Measurements from ENCODE around the gene ERGIC2. TPM values are rescaled to one million over a fixed set of nuclear protein-coding genes. Genes with fewer than 3 reads are reported as not detected.
A peak's percentile ranks its signal among the peaks of the same experiment; 100 is the strongest.

The ERGIC2 gene, protein sequence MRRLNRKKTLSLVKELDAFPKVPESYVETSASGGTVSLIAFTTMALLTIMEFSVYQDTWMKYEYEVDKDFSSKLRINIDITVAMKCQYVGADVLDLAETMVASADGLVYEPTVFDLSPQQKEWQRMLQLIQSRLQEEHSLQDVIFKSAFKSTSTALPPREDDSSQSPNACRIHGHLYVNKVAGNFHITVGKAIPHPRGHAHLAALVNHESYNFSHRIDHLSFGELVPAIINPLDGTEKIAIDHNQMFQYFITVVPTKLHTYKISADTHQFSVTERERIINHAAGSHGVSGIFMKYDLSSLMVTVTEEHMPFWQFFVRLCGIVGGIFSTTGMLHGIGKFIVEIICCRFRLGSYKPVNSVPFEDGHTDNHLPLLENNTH
- total RNA-seq = 69.0 TPM
- polyA plus RNA-seq = 53.8 TPM
- long read RNA-seq, donor 1, full-length matches to known transcripts = 4 of 4 reads
- long read RNA-seq, donor 1, partial matches to known transcripts = 0 of 4 reads
- long read RNA-seq, donor 1, other reads (novel, unspliced or antisense) = 0 of 4 reads
- long read RNA-seq, donor 2 = 0 reads
- long read RNA-seq, donor 3, full-length matches to known transcripts = 28 of 34 reads
- long read RNA-seq, donor 3, partial matches to known transcripts = 6 of 34 reads
- long read RNA-seq, donor 3, other reads (novel, unspliced or antisense) = 0 of 34 reads
- long read RNA-seq, donor 4, full-length matches to known transcripts = 5 of 5 reads
- long read RNA-seq, donor 4, partial matches to known transcripts = 0 of 5 reads
- long read RNA-seq, donor 4, other reads (novel, unspliced or antisense) = 0 of 5 reads
- long read RNA-seq, donor 5, full-length matches to known transcripts = 33 of 43 reads
- long read RNA-seq, donor 5, partial matches to known transcripts = 10 of 43 reads
- long read RNA-seq, donor 5, other reads (novel, unspliced or antisense) = 0 of 43 reads
- long read RNA-seq, donor 6, full-length matches to known transcripts = 18 of 18 reads
- long read RNA-seq, donor 6, partial matches to known transcripts = 0 of 18 reads
- long read RNA-seq, donor 6, other reads (novel, unspliced or antisense) = 0 of 18 reads
- long read RNA-seq, donor 7, full-length matches to known transcripts = 20 of 20 reads
- long read RNA-seq, donor 7, partial matches to known transcripts = 0 of 20 reads
- long read RNA-seq, donor 7, other reads (novel, unspliced or antisense) = 0 of 20 reads
- long read RNA-seq, donor 8, full-length matches to known transcripts = 7 of 7 reads
- long read RNA-seq, donor 8, partial matches to known transcripts = 0 of 7 reads
- long read RNA-seq, donor 8, other reads (novel, unspliced or antisense) = 0 of 7 reads
- long read RNA-seq, donor 9, full-length matches to known transcripts = 12 of 12 reads
- long read RNA-seq, donor 9, partial matches to known transcripts = 0 of 12 reads
- long read RNA-seq, donor 9, other reads (novel, unspliced or antisense) = 0 of 12 reads
- long read RNA-seq, donor 10, full-length matches to known transcripts = 9 of 9 reads
- long read RNA-seq, donor 10, partial matches to known transcripts = 0 of 9 reads
- long read RNA-seq, donor 10, other reads (novel, unspliced or antisense) = 0 of 9 reads

DNA sequence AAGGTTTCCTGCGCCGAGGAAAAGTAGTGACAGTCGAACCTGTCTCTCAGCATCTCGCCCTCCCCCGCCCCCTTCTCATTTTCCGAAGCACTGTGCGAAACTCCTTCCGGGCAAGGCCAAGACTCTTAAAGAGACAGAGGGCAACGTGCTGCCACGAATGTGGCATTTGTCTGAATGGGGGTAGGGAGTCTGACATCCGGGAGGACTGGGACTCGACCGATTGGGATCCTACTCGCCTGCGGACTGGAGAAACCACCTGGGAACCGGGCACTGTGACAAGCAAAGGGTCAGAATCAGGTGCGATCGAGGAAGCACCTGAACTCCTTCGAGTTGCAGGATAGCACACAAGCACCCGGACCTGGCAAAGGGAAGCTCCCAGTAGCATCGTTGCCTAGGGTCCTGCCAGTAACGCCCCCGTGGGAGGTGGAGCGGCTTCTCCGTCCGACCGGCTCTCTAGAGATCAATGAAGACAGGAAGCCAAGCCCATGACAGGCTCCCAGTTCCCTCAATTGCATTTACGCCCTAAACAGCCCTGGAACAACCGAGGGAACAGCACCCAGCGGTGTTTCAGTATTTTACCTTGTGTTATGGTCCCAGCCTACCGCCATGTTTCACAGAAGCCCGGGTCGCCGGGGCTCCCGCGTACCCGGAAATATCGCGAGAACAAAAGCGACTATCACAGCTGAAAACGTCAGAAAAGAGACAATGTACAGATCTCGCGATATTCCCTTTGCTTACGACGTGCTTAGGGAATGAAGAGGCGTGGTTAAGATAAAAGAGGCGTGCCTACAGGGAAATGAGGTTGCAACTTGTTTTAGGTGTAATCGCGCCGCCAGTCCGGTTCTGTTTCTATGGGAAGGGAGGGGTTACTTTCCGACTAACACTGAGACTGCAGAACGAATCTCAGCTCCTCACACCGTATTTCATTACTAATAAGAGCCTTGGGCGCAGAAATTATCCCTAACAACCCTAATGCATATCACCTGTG is at the start of gene ERGIC2:
ERGIC2 (minus strand) TSS at position 637 of the 988 bp plus-strand sequence. CDS start 9,539 bp downstream, outside the sequence.
- H3K27ac ChIP-seq (ENCODE audit: low read depth in 1 of 2, low read length in 1 of 2) = peak within 1 kb of the TSS; percentile 98 to 99
- no peaks in the 10 kb centered on the region for H3K27me3 ChIP-seq (ENCODE audit: control insufficient read depth in 2 of 2, insufficient read depth in 1 of 2, low read length in 1 of 2)
- peaks cover 4 to 6% of the 10 kb centered on the region in 2 donors for H3K4me1 ChIP-seq (ENCODE audit: control insufficient read depth in 2 of 2, insufficient read depth in 2 of 2, low read length in 2 of 2)
- H3K4me3 ChIP-seq (ENCODE audit: low read length in 2 of 2) = peak within 1 kb of the TSS; percentile 98 to 99
- H3K36me3 ChIP-seq (ENCODE audit: control insufficient read depth in 2 of 2, insufficient read depth in 2 of 2, low read length in 1 of 2) = peaks cover 3 to 14% of the 10 kb centered on the region in 2 donors
- under 1% methylated on average over 55 of the region's 55 CpGs for WGBS
- DNase-seq (ENCODE audit: low read depth in 6 of 9, low spot score in 9 of 9) = peak; percentile 93 to 100 (median 98)
- no peaks in the 10 kb centered on the region for H3K9me3 ChIP-seq (ENCODE audit: control insufficient read depth in 2 of 2, insufficient read depth in 1 of 2, low read length in 1 of 2)

DNA sequence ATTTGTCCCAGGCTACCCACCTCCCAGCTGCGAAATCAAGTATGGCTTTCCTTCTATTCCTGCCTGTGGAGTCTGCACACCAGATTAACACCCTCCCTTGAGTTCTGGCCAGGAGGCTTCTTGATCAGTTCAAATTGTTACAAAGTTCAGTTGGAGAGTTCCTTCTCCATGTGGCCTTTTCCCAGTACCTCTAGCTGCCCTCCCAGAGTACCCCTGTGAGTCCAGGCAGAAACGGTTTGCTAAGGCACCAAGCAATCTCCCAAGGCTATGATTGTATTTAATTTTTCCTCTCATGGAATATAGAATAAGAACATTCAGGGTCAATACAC is 49.7 kb upstream of the ERGIC2 start:
- no peak for DNase-seq (ENCODE audit: low read depth in 6 of 9, low spot score in 9 of 9)
- Histone ChIP-seq H3K27ac (ENCODE audit: low read depth in 1 of 2, low read length in 1 of 2) (no peak overlapping the region), H3K9me3 (ENCODE audit: control insufficient read depth in 2 of 2, insufficient read depth in 1 of 2, low read length in 1 of 2) (no peaks in the 10 kb centered on the region), H3K4me3 (ENCODE audit: low read length in 2 of 2) (no peak overlapping the region), H3K4me1 (ENCODE audit: control insufficient read depth in 2 of 2, insufficient read depth in 2 of 2, low read length in 2 of 2) (no peaks in the 10 kb centered on the region), H3K27me3 (ENCODE audit: control insufficient read depth in 2 of 2, insufficient read depth in 1 of 2, low read length in 1 of 2) (no peaks in the 10 kb centered on the region), H3K36me3 (ENCODE audit: control insufficient read depth in 2 of 2, insufficient read depth in 2 of 2, low read length in 1 of 2) (no peaks in the 10 kb centered on the region)
- WGBS = 94% methylated on average over 2 of the region's 2 CpGs

GRCh38 chr12:29429999-29430715 is 49.2 kb upstream of the ERGIC2 start:
- no peaks in the 10 kb centered on the region for H3K4me1 ChIP-seq (ENCODE audit: control insufficient read depth in 2 of 2, insufficient read depth in 2 of 2, low read length in 2 of 2)
- WGBS = 87% methylated on average over 3 of the region's 3 CpGs
- H3K36me3 ChIP-seq (ENCODE audit: control insufficient read depth in 2 of 2, insufficient read depth in 2 of 2, low read length in 1 of 2) = no peaks in the 10 kb centered on the region
- no peaks in the 10 kb centered on the region for H3K27me3 ChIP-seq (ENCODE audit: control insufficient read depth in 2 of 2, insufficient read depth in 1 of 2, low read length in 1 of 2)
- no peaks in the 10 kb centered on the region for H3K9me3 ChIP-seq (ENCODE audit: control insufficient read depth in 2 of 2, insufficient read depth in 1 of 2, low read length in 1 of 2)
- H3K27ac ChIP-seq (ENCODE audit: low read depth in 1 of 2, low read length in 1 of 2) = no peak overlapping the region
- no peak for DNase-seq (ENCODE audit: low read depth in 6 of 9, low spot score in 9 of 9)
- H3K4me3 ChIP-seq (ENCODE audit: low read length in 2 of 2) = no peak overlapping the region

DNA sequence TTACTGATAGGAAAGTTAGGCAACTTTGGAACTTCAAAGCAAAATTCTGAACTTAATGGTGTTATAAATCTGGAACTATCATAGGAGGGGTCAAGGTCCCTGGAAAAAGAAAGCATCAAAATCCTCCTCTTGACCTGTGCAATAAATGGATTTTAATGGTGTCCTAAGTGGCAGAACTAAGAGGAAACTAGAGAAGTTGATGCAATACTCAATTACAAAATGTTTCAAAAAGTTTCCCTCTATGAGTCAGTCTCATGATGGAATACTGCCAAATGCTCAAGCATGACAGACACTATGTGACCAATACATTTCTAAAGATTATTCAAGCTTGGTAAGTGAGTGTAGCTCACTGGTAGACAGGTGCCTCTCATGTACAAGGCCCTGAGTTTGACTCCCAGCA is 47.7 kb upstream of the ERGIC2 start:
- no peak overlapping the region for H3K27ac ChIP-seq (ENCODE audit: low read depth in 1 of 2, low read length in 1 of 2)

DNA sequence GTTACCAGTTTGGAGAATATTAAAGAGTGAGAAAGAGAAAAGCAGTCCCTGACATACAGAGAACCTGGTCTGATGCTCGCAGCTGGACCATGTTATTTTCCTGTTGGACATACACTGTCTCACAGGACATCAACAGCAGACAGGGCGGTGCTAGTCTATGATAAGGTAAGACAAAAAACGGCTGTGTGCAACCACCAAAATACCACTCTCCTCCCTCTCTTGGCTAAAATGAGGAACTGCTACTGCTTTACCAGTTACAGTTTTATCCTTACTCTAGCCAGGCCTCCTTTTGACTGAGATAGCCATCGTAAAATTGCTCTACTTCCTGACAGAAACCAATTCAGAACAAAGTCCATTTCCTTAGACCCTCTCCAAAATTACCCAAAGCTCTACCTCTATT is 47.0 kb upstream of the ERGIC2 start:
- H3K27ac ChIP-seq (ENCODE audit: low read depth in 1 of 2, low read length in 1 of 2) = no peak overlapping the region
- WGBS = 20% methylated on average over 4 of the region's 4 CpGs

More for the DNA sequence above, 47.7 kb upstream of the ERGIC2 start:
- Histone ChIP-seq H3K4me3 (ENCODE audit: low read length in 2 of 2) (no peak overlapping the region), H3K4me1 (ENCODE audit: control insufficient read depth in 2 of 2, insufficient read depth in 2 of 2, low read length in 2 of 2) (no peaks in the 10 kb centered on the region), H3K36me3 (ENCODE audit: control insufficient read depth in 2 of 2, insufficient read depth in 2 of 2, low read length in 1 of 2) (no peaks in the 10 kb centered on the region), H3K9me3 (ENCODE audit: control insufficient read depth in 2 of 2, insufficient read depth in 1 of 2, low read length in 1 of 2) (no peaks in the 10 kb centered on the region), H3K27me3 (ENCODE audit: control insufficient read depth in 2 of 2, insufficient read depth in 1 of 2, low read length in 1 of 2) (no peaks in the 10 kb centered on the region)
- DNase-seq (ENCODE audit: low read depth in 6 of 9, low spot score in 9 of 9) = no peak

GRCh38 chr12:29426498-29426897 is 45.5 kb upstream of the ERGIC2 start:
- no peak overlapping the region for H3K4me3 ChIP-seq (ENCODE audit: low read length in 2 of 2)
- no peaks in the 10 kb centered on the region for H3K36me3 ChIP-seq (ENCODE audit: control insufficient read depth in 2 of 2, insufficient read depth in 2 of 2, low read length in 1 of 2)
- no peak overlapping the region for H3K27ac ChIP-seq (ENCODE audit: low read depth in 1 of 2, low read length in 1 of 2)
- no peak for DNase-seq (ENCODE audit: low read depth in 6 of 9, low spot score in 9 of 9)
- no peaks in the 10 kb centered on the region for H3K9me3 ChIP-seq (ENCODE audit: control insufficient read depth in 2 of 2, insufficient read depth in 1 of 2, low read length in 1 of 2)
- no peaks in the 10 kb centered on the region for H3K4me1 ChIP-seq (ENCODE audit: control insufficient read depth in 2 of 2, insufficient read depth in 2 of 2, low read length in 2 of 2)
- WGBS = 93% methylated on average over 2 of the region's 2 CpGs
- H3K27me3 ChIP-seq (ENCODE audit: control insufficient read depth in 2 of 2, insufficient read depth in 1 of 2, low read length in 1 of 2) = no peaks in the 10 kb centered on the region

More for the DNA sequence above, 47.0 kb upstream of the ERGIC2 start:
- no peaks in the 10 kb centered on the region for H3K9me3 ChIP-seq (ENCODE audit: control insufficient read depth in 2 of 2, insufficient read depth in 1 of 2, low read length in 1 of 2)
- H3K27me3 ChIP-seq (ENCODE audit: control insufficient read depth in 2 of 2, insufficient read depth in 1 of 2, low read length in 1 of 2) = no peaks in the 10 kb centered on the region
- no peak overlapping the region for H3K4me3 ChIP-seq (ENCODE audit: low read length in 2 of 2)
- DNase-seq (ENCODE audit: low read depth in 6 of 9, low spot score in 9 of 9) = peak in 1 of 9 donors; percentile 2
- H3K36me3 ChIP-seq (ENCODE audit: control insufficient read depth in 2 of 2, insufficient read depth in 2 of 2, low read length in 1 of 2) = no peaks in the 10 kb centered on the region
- no peaks in the 10 kb centered on the region for H3K4me1 ChIP-seq (ENCODE audit: control insufficient read depth in 2 of 2, insufficient read depth in 2 of 2, low read length in 2 of 2)

DNA sequence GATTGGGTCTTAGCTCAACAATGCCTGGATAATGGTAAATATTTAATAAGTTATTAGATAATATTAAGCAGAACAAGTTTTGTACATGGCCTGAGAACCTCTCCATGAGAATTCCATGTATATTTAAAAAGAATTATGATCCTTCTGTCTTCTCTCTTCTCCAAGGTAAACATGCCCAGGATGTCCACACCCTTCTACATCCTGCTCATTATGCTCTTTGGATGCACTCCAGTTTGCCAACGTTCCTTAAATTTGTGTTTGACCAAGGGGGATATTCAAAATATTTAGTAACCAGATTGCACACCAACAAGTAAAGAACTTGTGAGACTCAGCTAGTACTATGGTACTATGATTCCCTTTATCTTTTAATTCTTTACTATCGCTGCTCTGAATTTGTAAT is 44.8 kb upstream of the ERGIC2 start:
- H3K27ac ChIP-seq (ENCODE audit: low read depth in 1 of 2, low read length in 1 of 2) = no peak overlapping the region
- no peaks in the 10 kb centered on the region for H3K9me3 ChIP-seq (ENCODE audit: control insufficient read depth in 2 of 2, insufficient read depth in 1 of 2, low read length in 1 of 2)
- 89% methylated on average over 2 of the region's 2 CpGs for WGBS
- H3K4me1 ChIP-seq (ENCODE audit: control insufficient read depth in 2 of 2, insufficient read depth in 2 of 2, low read length in 2 of 2) = no peaks in the 10 kb centered on the region
- H3K27me3 ChIP-seq (ENCODE audit: control insufficient read depth in 2 of 2, insufficient read depth in 1 of 2, low read length in 1 of 2) = no peaks in the 10 kb centered on the region
- no peaks in the 10 kb centered on the region for H3K36me3 ChIP-seq (ENCODE audit: control insufficient read depth in 2 of 2, insufficient read depth in 2 of 2, low read length in 1 of 2)
- no peak overlapping the region for H3K4me3 ChIP-seq (ENCODE audit: low read length in 2 of 2)
- DNase-seq (ENCODE audit: low read depth in 6 of 9, low spot score in 9 of 9) = no peak
